OCI-LY1 (cell line): Measurements from ENCODE around the gene GRB10.

Source experiments
- EZH2 ChIP-seq: fragments of 200-600 bp; sonication (generic), shearing (Covaris generic); IDR thresholded peaks from 2 replicates; pipeline ENCODE4 v1.8.0; 2017; ENCODE audit warnings: borderline replicate concordance, mixed run types, mild to moderate bottlenecking, antibody characterized with exemption, low read length, moderate library complexity, mixed read lengths
- TF ChIP-seq, protein P1 (sequence below): fragments of 200-600 bp; sonication (generic), shearing (Covaris generic); IDR thresholded peaks from 2 replicates; pipeline ENCODE4 v1.5.1; 2017; ENCODE audit warnings: mild to moderate bottlenecking, antibody characterized with exemption, low read length, moderate library complexity, mixed read lengths

- TF ChIP-seq, protein P1, sequence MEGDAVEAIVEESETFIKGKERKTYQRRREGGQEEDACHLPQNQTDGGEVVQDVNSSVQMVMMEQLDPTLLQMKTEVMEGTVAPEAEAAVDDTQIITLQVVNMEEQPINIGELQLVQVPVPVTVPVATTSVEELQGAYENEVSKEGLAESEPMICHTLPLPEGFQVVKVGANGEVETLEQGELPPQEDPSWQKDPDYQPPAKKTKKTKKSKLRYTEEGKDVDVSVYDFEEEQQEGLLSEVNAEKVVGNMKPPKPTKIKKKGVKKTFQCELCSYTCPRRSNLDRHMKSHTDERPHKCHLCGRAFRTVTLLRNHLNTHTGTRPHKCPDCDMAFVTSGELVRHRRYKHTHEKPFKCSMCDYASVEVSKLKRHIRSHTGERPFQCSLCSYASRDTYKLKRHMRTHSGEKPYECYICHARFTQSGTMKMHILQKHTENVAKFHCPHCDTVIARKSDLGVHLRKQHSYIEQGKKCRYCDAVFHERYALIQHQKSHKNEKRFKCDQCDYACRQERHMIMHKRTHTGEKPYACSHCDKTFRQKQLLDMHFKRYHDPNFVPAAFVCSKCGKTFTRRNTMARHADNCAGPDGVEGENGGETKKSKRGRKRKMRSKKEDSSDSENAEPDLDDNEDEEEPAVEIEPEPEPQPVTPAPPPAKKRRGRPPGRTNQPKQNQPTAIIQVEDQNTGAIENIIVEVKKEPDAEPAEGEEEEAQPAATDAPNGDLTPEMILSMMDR: no peak
- TF ChIP-seq EZH2: no peak
These were observed 40.3 kb downstream of the GRB10 start for GRCh38 chr7:50742401-50742800.
